KMS-11 (cell line): ENCODE data around the gene ZNF227.
"Not testable (repeated sequence)": the region's sequence is repeated elsewhere in the genome, so short reads cannot be mapped to it uniquely, and the experiment has no call there.

Source experiments
- H2AFZ ChIP-seq: fragments of 200-600 bp; sonication (generic); 2 replicates; pipeline ENCODE4 v1.6.1; 2016; ENCODE audit warnings: antibody characterized with exemption, mixed run types, low read depth
- H3K27ac ChIP-seq: fragments of 200-600 bp; sonication (generic); 2 replicates; pipeline ENCODE4 v1.6.1; 2016; ENCODE audit warnings: mild to moderate bottlenecking, mixed run types
- H3K27me3 ChIP-seq: fragments of 200-600 bp; sonication (generic); 2 replicates; pipeline ENCODE4 v1.6.1; 2017; ENCODE audit warnings: mild to moderate bottlenecking, low read depth, mixed run types, moderate library complexity; ENCODE audit not compliant: insufficient read depth
- H3K36me3 ChIP-seq: fragments of 200-600 bp; sonication (generic); 2 replicates; pipeline ENCODE4 v1.6.1; 2017; ENCODE audit warnings: mild to moderate bottlenecking, mixed run types; ENCODE audit not compliant: insufficient read depth
- H3K4me1 ChIP-seq: fragments of 200-600 bp; sonication (generic); 2 replicates; pipeline ENCODE4 v1.6.1; 2016; ENCODE audit warnings: mild to moderate bottlenecking, low read depth, mixed run types; ENCODE audit not compliant: poor library complexity, severe bottlenecking
- H3K4me2 ChIP-seq: fragments of 200-600 bp; sonication (generic); 2 replicates; pipeline ENCODE4 v1.7.0; 2016; ENCODE audit warnings: mild to moderate bottlenecking, mixed run types
- H3K4me3 ChIP-seq: fragments of 200-600 bp; sonication (generic); IDR thresholded peaks from 2 replicates; pipeline ENCODE4 v1.6.1; 2017; ENCODE audit warnings: low read depth, low read length, mixed read lengths; ENCODE audit not compliant: insufficient read depth
- H3K79me2 ChIP-seq: fragments of 200-600 bp; sonication (generic); 2 replicates; pipeline ENCODE4 v1.6.1; 2016; ENCODE audit warnings: low read depth, mixed run types; ENCODE audit not compliant: insufficient read depth
- H3K9ac ChIP-seq: fragments of 200-600 bp; sonication (generic); 2 replicates; pipeline ENCODE4 v1.6.1; 2016; ENCODE audit warnings: mild to moderate bottlenecking, mixed run types
- H4K20me1 ChIP-seq: fragments of 200-600 bp; sonication (generic); 2 replicates; pipeline ENCODE4 v1.6.1; 2016; ENCODE audit warnings: mild to moderate bottlenecking, mixed run types; ENCODE audit not compliant: insufficient read depth
- CTCF ChIP-seq: fragments of 200-600 bp; sonication (generic); conservative IDR thresholded peaks from 2 replicates; pipeline ENCODE4 v1.6.1; 2017; ENCODE audit warnings: low read depth, mild to moderate bottlenecking, antibody characterized with exemption, low read length, moderate library complexity, mixed read lengths

The ZNF227 gene

GRCh38 chr19:44192127-44192526, 20.2 kb upstream of the ZNF227 start:
- no peak for TF ChIP-seq CTCF
- H3K36me3 ChIP-seq: no peaks in the 10 kb centered on the region
- no peaks in the 10 kb centered on the region for H3K79me2 ChIP-seq
- no peaks in the 10 kb centered on the region for H4K20me1 ChIP-seq
- no peaks in the 10 kb centered on the region for H3K4me1 ChIP-seq
- no peak overlapping the region for H3K4me3 ChIP-seq
- no peak overlapping the region for H3K4me2 ChIP-seq
- no peak overlapping the region for H2AFZ ChIP-seq
- H3K9ac ChIP-seq: no peak overlapping the region
- no peak overlapping the region for H3K27ac ChIP-seq
- H3K27me3 ChIP-seq: no peaks in the 10 kb centered on the region

- Histone ChIP-seq H3K9ac (no peak overlapping the region), H4K20me1 (no peaks in the 10 kb centered on the region), H3K27me3 (no peaks in the 10 kb centered on the region), H3K79me2 (no peaks in the 10 kb centered on the region), H3K4me3 (no peak overlapping the region), H2AFZ (no peak overlapping the region), H3K4me1 (no peaks in the 10 kb centered on the region), H3K27ac (no peak overlapping the region), H3K4me2 (no peak overlapping the region), H3K36me3 (no peaks in the 10 kb centered on the region)
- no peak for TF ChIP-seq CTCF
Measured at GRCh38 chr19:44196772-44197171, 15.6 kb upstream of the ZNF227 start.

GRCh38 chr19:44202470-44202869, 9.9 kb upstream of the ZNF227 start:
- no peak overlapping the region for H3K27ac ChIP-seq
- no peak overlapping the region for H3K9ac ChIP-seq
- no peak overlapping the region for H3K4me2 ChIP-seq
- no peak overlapping the region for H3K4me3 ChIP-seq
- H3K27me3 ChIP-seq: no peaks in the 10 kb centered on the region
- H3K79me2 ChIP-seq: no peaks in the 10 kb centered on the region
- TF ChIP-seq CTCF: no peak
- H3K36me3 ChIP-seq: no peaks in the 10 kb centered on the region
- H4K20me1 ChIP-seq: no peaks in the 10 kb centered on the region
- no peaks in the 10 kb centered on the region for H3K4me1 ChIP-seq
- no peak overlapping the region for H2AFZ ChIP-seq

GRCh38 chr19:44202974-44203373, 9.4 kb upstream of the ZNF227 start:
- H3K4me3 ChIP-seq: no peak overlapping the region
- no peak for TF ChIP-seq CTCF
- H3K4me2 ChIP-seq: no peak overlapping the region
- no peak overlapping the region for H3K9ac ChIP-seq
- no peaks in the 10 kb centered on the region for H3K79me2 ChIP-seq
- no peak overlapping the region for H3K27ac ChIP-seq
- H3K4me1 ChIP-seq: no peaks in the 10 kb centered on the region
- no peaks in the 10 kb centered on the region for H3K36me3 ChIP-seq
- H2AFZ ChIP-seq: no peak overlapping the region
- no peaks in the 10 kb centered on the region for H4K20me1 ChIP-seq
- H3K27me3 ChIP-seq: no peaks in the 10 kb centered on the region

- H3K9ac ChIP-seq, H3K4me2 ChIP-seq, H4K20me1 ChIP-seq, H3K4me3 ChIP-seq, H3K27ac ChIP-seq, H3K27me3 ChIP-seq, H3K36me3 ChIP-seq, H3K79me2 ChIP-seq, H2AFZ ChIP-seq, H3K4me1 ChIP-seq: not testable (repeated sequence)
Measured at GRCh38 chr19:44203877-44204276, 8.5 kb upstream of the ZNF227 start.
